PC-3 (cell line): Measurements from ENCODE around the gene ZNF816. TPM values are rescaled to one million over a fixed set of nuclear protein-coding genes. Genes with fewer than 3 reads are reported as not detected.
A peak's percentile ranks its signal among the peaks of the same experiment; 100 is the strongest.
"Not testable (repeated sequence)": the region's sequence is repeated elsewhere in the genome, so short reads cannot be mapped to it uniquely, and the experiment has no call there.

Source experiments
- ATAC-seq: fragments of 200-7000 bp; cut with Tn5 transposase; 2 replicates; pipeline ENCODE4 v1.9.1; 2020; ENCODE audit warnings: mild to moderate bottlenecking, moderate library complexity
- BruUV-seq: library from RNA; stranded (reverse); fragments of 400-500 nt; replicated peaks from 2 replicates; lab custom pipeline; 2021; lab: Mats Ljungman, UMichigan
- CTCF ChIA-PET: fragments of 300-600 bp; sonication (Branson Sonifier 250); formaldehyde crosslinking; loops from one replicate; lab custom pipeline; 2022; ENCODE audit warnings: antibody characterized with exemption; lab: Charles Lee
- POLR2A ChIA-PET: fragments of 300-600 bp; sonication (Branson Sonifier 250); formaldehyde crosslinking; loops from one replicate; lab custom pipeline; 2022; ENCODE audit warnings: antibody characterized with exemption; ENCODE audit not compliant: unreplicated experiment; lab: Charles Lee
- DNase-seq: peaks from one replicate; pipeline ENCODE4 v3.0.0-alpha.2; 2015
- H2AFZ ChIP-seq: fragments of 300-600 bp; sonication (generic); 2 replicates; pipeline ENCODE4 v1.6.0; 2016; ENCODE audit warnings: antibody characterized with exemption, low read length
- H3F3A ChIP-seq: fragments of 300-600 bp; sonication (generic); one replicate; pipeline ENCODE4 v1.6.0; 2017; ENCODE audit warnings: antibody characterized with exemption, low read length, control low read depth, mild to moderate bottlenecking; ENCODE audit not compliant: unreplicated experiment
- H3K27ac ChIP-seq: fragments of 300-600 bp; sonication (generic); 2 replicates; pipeline ENCODE4 v1.5.1; 2016; ENCODE audit warnings: mild to moderate bottlenecking, low read length
- H3K27me3 ChIP-seq: fragments of 300-600 bp; sonication (generic); 2 replicates; pipeline ENCODE4 v1.6.1; 2016; ENCODE audit warnings: low read length, mixed read lengths
- H3K36me3 ChIP-seq: fragments of 300-600 bp; sonication (generic); 2 replicates; pipeline ENCODE4 v1.6.1; 2016; ENCODE audit warnings: low read depth, mixed run types, low read length, mixed read lengths
- H3K4me1 ChIP-seq: fragments of 300-600 bp; sonication (generic); 2 replicates; pipeline ENCODE4 v1.5.1; 2016; ENCODE audit warnings: low read length; ENCODE audit not compliant: insufficient read depth
- H3K4me2 ChIP-seq: fragments of 300-600 bp; sonication (generic); 2 replicates; pipeline ENCODE4 v1.6.0; 2016; ENCODE audit warnings: low read length
- H3K4me3 ChIP-seq: fragments of 300-600 bp; sonication (generic); 2 replicates; pipeline ENCODE4 v1.5.1; 2016; ENCODE audit warnings: mild to moderate bottlenecking, low read length, mixed read lengths
- H3K79me2 ChIP-seq: fragments of 300-600 bp; sonication (generic); 2 replicates; pipeline ENCODE4 v1.6.1; 2017; ENCODE audit warnings: low read length, mixed read lengths
- H3K9ac ChIP-seq: fragments of 300-600 bp; sonication (generic); 2 replicates; pipeline ENCODE4 v1.6.0; 2016; ENCODE audit warnings: mild to moderate bottlenecking, low read length
- H3K9me2 ChIP-seq: fragments of 300-600 bp; sonication (generic); replicated peaks from 2 replicates; pipeline ENCODE4 v1.6.1; 2016; ENCODE audit warnings: mixed run types, low read length, mixed read lengths
- H3K9me3 ChIP-seq: fragments of 300-600 bp; sonication (generic); 2 replicates; pipeline ENCODE4 v1.6.1; 2016; ENCODE audit warnings: low read length, mixed read lengths
- H4K20me1 ChIP-seq: fragments of 300-600 bp; sonication (generic); 2 replicates; pipeline ENCODE4 v1.6.1; 2016; ENCODE audit warnings: low read length, mixed read lengths
- CTCF ChIP-seq: fragments of 300-600 bp; sonication (generic); conservative IDR thresholded peaks from 2 replicates; pipeline ENCODE4 v1.5.1; 2017; ENCODE audit warnings: antibody characterized with exemption, low read depth, mild to moderate bottlenecking, low read length
- EZH2 ChIP-seq: fragments of 300-600 bp; sonication (generic); IDR thresholded peaks from one replicate; pipeline ENCODE4 v1.6.1; 2017; ENCODE audit warnings: antibody characterized with exemption, mild to moderate bottlenecking, low read length; ENCODE audit not compliant: unreplicated experiment
- EZH2phosphoT487 ChIP-seq: fragments of 300-600 bp; sonication (generic); IDR thresholded peaks from 2 replicates; pipeline ENCODE4 v1.6.1; 2018; ENCODE audit warnings: mild to moderate bottlenecking, antibody characterized with exemption, low read length, borderline replicate concordance
- intact Hi-C: fragments of 100-400 bp; cut with micrococcal nuclease; formaldehyde crosslinking; loops from 2 replicates; pipeline ENCODE4 v1.9.0; 2023
- total RNA-seq: library from RNA; depleted of rRNA; stranded (reverse); fragments of >200 nt; gene quantifications from 2 replicates; pipeline ENCODE4 v1.2.3, GENCODE V29; 2014

The ZNF816 gene
- total RNA-seq, 1 experiment from 2014 or later, result 10.2 TPM

- Histone ChIP-seq H3K4me1 (peaks cover 47% of the 10 kb centered on the region), H3F3A (no peaks in the 10 kb centered on the region), H3K27me3 (no peaks in the 10 kb centered on the region), H3K9ac (peak overlapping the region; percentile 82), H3K4me2 (peak overlapping the region; percentile 83), H3K9me3 (no peaks in the 10 kb centered on the region), H3K27ac (peak overlapping the region; percentile 69), H3K4me3 (peak overlapping the region; percentile 81), H2AFZ (peak overlapping the region; percentile 83), H3K79me2 (peaks cover 46% of the 10 kb centered on the region), H3K36me3 (peaks cover 2% of the 10 kb centered on the region; the same call in 1 of the 2 replicates), H3K9me2 (no peaks in the 10 kb centered on the region), H4K20me1 (no peaks in the 10 kb centered on the region)
- no peak for TF ChIP-seq EZH2phosphoT487
- no peak for TF ChIP-seq EZH2
- TF ChIP-seq CTCF, result no peak
- POLR2A ChIA-PET, result no interaction called here
- DNase-seq (peak; percentile 88), ATAC-seq (peak; percentile 73)
- intact Hi-C loops, result loop anchor here (2.0 kb wide), 1 partner anchor 20 kb away; the partner anchor contains the start of gene ZNF888
- CTCF ChIA-PET, result no interaction called here
- BruUV-seq, result TSS peak; percentile 88
These were observed 20.1 kb downstream of the ZNF816 start for GRCh38 chr19:52942386-52943133.

- TF ChIP-seq EZH2 (no peak), EZH2phosphoT487 (no peak), CTCF (no peak)
- BruUV-seq, result TSS peak; percentile 78
- no peaks in the 10 kb centered on the region for H3K9me2 ChIP-seq
- H3K27me3 ChIP-seq, result no peaks in the 10 kb centered on the region
- peak; percentile 30 for DNase-seq
- H3K27ac ChIP-seq, result peak overlapping the region; percentile 42
- H3K9ac ChIP-seq, result peak overlapping the region; percentile 82
- peaks cover 8% of the 10 kb centered on the region; the same call in 1 of the 2 replicates for H3K36me3 ChIP-seq
- POLR2A ChIA-PET, result no interaction called here
- peak overlapping the region; percentile 83 for H2AFZ ChIP-seq
- CTCF ChIA-PET, result no interaction called here
- peaks cover 47% of the 10 kb centered on the region for H3K4me1 ChIP-seq
- peak overlapping the region; percentile 83 for H3K4me2 ChIP-seq
- H4K20me1 ChIP-seq, result no peaks in the 10 kb centered on the region
- peak overlapping the region; percentile 81 for H3K4me3 ChIP-seq
- ATAC-seq, result peak; percentile 18
- peaks cover 52% of the 10 kb centered on the region for H3K79me2 ChIP-seq
- H3K9me3 ChIP-seq, result no peaks in the 10 kb centered on the region
- H3F3A ChIP-seq, result no peaks in the 10 kb centered on the region
- intact Hi-C loops, result loop anchor here (2.0 kb wide), 1 partner anchor 19 kb away; the partner anchor contains the start of gene ZNF888
These were observed 20.7 kb downstream of the ZNF816 start for GRCh38 chr19:52941941-52942385.

GRCh38 chr19:52941523-52941922, 21.2 kb downstream of the ZNF816 start:
- POLR2A ChIA-PET, H3K9me2 ChIP-seq, ATAC-seq, CTCF ChIA-PET, intact Hi-C loops, H3K27me3 ChIP-seq, H3K9me3 ChIP-seq, H4K20me1 ChIP-seq, DNase-seq, H3F3A ChIP-seq, BruUV-seq: not testable (repeated sequence)
- Histone ChIP-seq H3K4me3 (peak overlapping the region; percentile 81), H3K4me1 (peaks cover 47% of the 10 kb centered on the region), H2AFZ (peak overlapping the region; percentile 83), H3K9ac (peak overlapping the region; percentile 82), H3K79me2 (peaks cover 57% of the 10 kb centered on the region), H3K4me2 (peak overlapping the region; percentile 83), H3K27ac (peak overlapping the region; percentile 42; the same call in 1 of the 2 replicates), H3K36me3 (peaks cover 12% of the 10 kb centered on the region; the same call in 1 of the 2 replicates)

GRCh38 chr19:52940905-52941304, 21.8 kb downstream of the ZNF816 start:
- intact Hi-C loops, POLR2A ChIA-PET, ATAC-seq: not testable (repeated sequence)

More at GRCh38 chr19:52940905-52941304, 21.8 kb downstream of the ZNF816 start:
- H3K27ac ChIP-seq, H2AFZ ChIP-seq, H3K9me2 ChIP-seq, BruUV-seq, H3K27me3 ChIP-seq, CTCF ChIA-PET, H3K9me3 ChIP-seq, H4K20me1 ChIP-seq, DNase-seq, H3F3A ChIP-seq, H3K9ac ChIP-seq: not testable (repeated sequence)
- peaks cover 57% of the 10 kb centered on the region for H3K79me2 ChIP-seq
- H3K4me2 ChIP-seq, result peak overlapping the region; percentile 83
- H3K4me3 ChIP-seq, result peak overlapping the region; percentile 81; the same call in 1 of the 2 replicates
- peaks cover 49% of the 10 kb centered on the region for H3K4me1 ChIP-seq
- H3K36me3 ChIP-seq, result peaks cover 12% of the 10 kb centered on the region; the same call in 1 of the 2 replicates
